ENCODE results near the gene PRKN. TPM values are rescaled to one million over a fixed set of nuclear protein-coding genes. Genes with fewer than 3 reads are reported as not detected.

PRKN gene
- total and polyA plus RNA-seq, 2 experiments from 2014 or later = 0.10 to 0.84 TPM

GRCh38 chr6:161684731-161685475, 1042.7 kb downstream of the PRKN start (continued):
- TF ChIP-seq CTCF (conservative IDR thresholded peaks at IDR 0.05; ENCODE audit: low read depth in 2 of 2) (no peak), STAT1 (IDR thresholded peaks at IDR 0.05; ENCODE audit: unreplicated experiment) (no peak), EZH2 (IDR thresholded peaks at IDR 0.05; ENCODE audit: low read depth, unreplicated experiment) (no peak)

- no peak overlapping the region; the same call in 1 of the 2 replicates for H3K27ac Mint-ChIP-seq
- no peak overlapping the region for H3K4me3 Mint-ChIP-seq
- TF ChIP-seq ZNF462 (CRISPR knock-in tag; IDR thresholded peaks at IDR 0.05) (no peak), STAT1 (IDR thresholded peaks at IDR 0.05; ENCODE audit: unreplicated experiment) (no peak), CREB1 (CRISPR knock-in tag; IDR thresholded peaks at IDR 0.05; ENCODE audit: low read depth) (no peak), ZNF114 (CRISPR knock-in tag; IDR thresholded peaks at IDR 0.05) (no peak)
These were observed 1044.2 kb downstream of the PRKN start for GRCh38 chr6:161683400-161683799.

More at GRCh38 chr6:161683400-161683799, 1044.2 kb downstream of the PRKN start:
- DNase-seq (ENCODE audit: low spot score) (no peak), ATAC-seq (no peak)
- Histone ChIP-seq H3K79me2 (replicated peaks; ENCODE audit: insufficient read depth) (no peaks in the 10 kb centered on the region), H2AFZ (peak overlapping the region; percentile 74), H3K27me3 (ENCODE audit: insufficient read depth) (no peaks in the 10 kb centered on the region), H3K4me2 (no peak overlapping the region), H4K20me1 (replicated peaks; ENCODE audit: insufficient read depth) (no peaks in the 10 kb centered on the region), H3K9me2 (ENCODE audit: insufficient read depth) (no peaks in the 10 kb centered on the region), H3K27ac (ENCODE audit: low read depth) (no peak overlapping the region), H3K4me1 (ENCODE audit: insufficient read depth) (no peaks in the 10 kb centered on the region), H3F3A (replicated peaks; ENCODE audit: low read depth) (no peaks in the 10 kb centered on the region), H3K36me3 (ENCODE audit: insufficient read depth) (no peaks in the 10 kb centered on the region), H3K4me3 (no peak overlapping the region)
- Mint-ChIP-seq H3K36me3 (ENCODE audit: low read depth) (no peaks in the 10 kb centered on the region), H3K27me3 (ENCODE audit: insufficient read depth, low read depth, poor library complexity) (peaks cover 2% of the 10 kb centered on the region), H3K9me3 (no peaks in the 10 kb centered on the region), H3K4me1 (peaks cover 9% of the 10 kb centered on the region)

Data from GM23338 (cell line).